SK-N-SH treated with all-trans-retinoic acid at 6 μM for 48 hours (cell line): Measurements from ENCODE around the gene MSL3.

Experiments used
- ATAC-seq: fragments of 200-7000 bp; cut with Tn5 transposase; 3 replicates; pipeline ENCODE4 v1.9.1; 2020; ENCODE audit warnings: mild to moderate bottlenecking, moderate library complexity
- ARNTL ChIP-seq: fragments of 450-650 bp; formaldehyde crosslinking; IDR thresholded peaks from 2 replicates; pipeline ENCODE4 v1.5.0; 2020; ENCODE audit warnings: low read depth, mild to moderate bottlenecking, moderate library complexity, borderline replicate concordance
- BACH2 ChIP-seq: fragments of 250-450 bp; sonication (Bioruptor Pico); IDR thresholded peaks from 2 replicates; pipeline ENCODE4 v1.9.0; 2021; ENCODE audit warnings: mild to moderate bottlenecking, borderline replicate concordance
- CREB5 ChIP-seq: fragments of 250-450 bp; sonication (Bioruptor Pico); IDR thresholded peaks from 2 replicates; pipeline ENCODE4 v1.5.1; 2020; ENCODE audit warnings: low read depth, mild to moderate bottlenecking, moderate library complexity
- CSRNP3 ChIP-seq: fragments of 250-450 bp; sonication (Bioruptor Pico); IDR thresholded peaks from 2 replicates; pipeline ENCODE4 v1.5.1; 2021; ENCODE audit warnings: mild to moderate bottlenecking, moderate library complexity
- ESRRG ChIP-seq: fragments of 250-450 bp; sonication (Bioruptor Pico); IDR thresholded peaks from 2 replicates; pipeline ENCODE4 v1.6.1; 2021; ENCODE audit warnings: mild to moderate bottlenecking
- ISL1 ChIP-seq: fragments of 250-450 bp; sonication (Bioruptor Pico); IDR thresholded peaks from 2 replicates; pipeline ENCODE4 v2.1.2; 2022; ENCODE audit warnings: mild to moderate bottlenecking, moderate library complexity
- OSR1 ChIP-seq: fragments of 250-450 bp; sonication (Bioruptor Pico); IDR thresholded peaks from 2 replicates; pipeline ENCODE4 v1.8.0; 2022; ENCODE audit warnings: moderate library complexity, mild to moderate bottlenecking, inconsistent platforms
- PATZ1 ChIP-seq: fragments of 250-450 bp; sonication (Bioruptor Pico); IDR thresholded peaks from 2 replicates; pipeline ENCODE4 v1.8.0; 2020; ENCODE audit warnings: mild to moderate bottlenecking, moderate library complexity, borderline replicate concordance
- POU6F1 ChIP-seq: fragments of 250-450 bp; sonication (Bioruptor Pico); IDR thresholded peaks from 2 replicates; pipeline ENCODE4 v1.8.0; 2021; ENCODE audit warnings: low read depth, mild to moderate bottlenecking, moderate library complexity, borderline replicate concordance
- PPARA ChIP-seq: fragments of 250-450 bp; sonication (Bioruptor Pico); IDR thresholded peaks from 2 replicates; pipeline ENCODE4 v1.5.0; 2020; ENCODE audit warnings: mild to moderate bottlenecking, borderline replicate concordance
- RARB ChIP-seq: fragments of 250-450 bp; sonication (Bioruptor Pico); IDR thresholded peaks from 2 replicates; pipeline ENCODE4 v1.8.0; 2021; ENCODE audit warnings: mild to moderate bottlenecking, moderate library complexity
- SNAI2 ChIP-seq: fragments of 250-450 bp; sonication (Bioruptor Pico); IDR thresholded peaks from 2 replicates; pipeline ENCODE4 v1.5.0; 2020; ENCODE audit warnings: mild to moderate bottlenecking, moderate library complexity
- TCF4 ChIP-seq: fragments of 250-450 bp; sonication (Bioruptor Pico); IDR thresholded peaks from 2 replicates; pipeline ENCODE4 v1.8.0; 2021; ENCODE audit warnings: mild to moderate bottlenecking, moderate library complexity, borderline replicate concordance
- TOX ChIP-seq: fragments of 250-450 bp; sonication (Bioruptor Pico); IDR thresholded peaks from 2 replicates; pipeline ENCODE4 v1.8.0; 2021; ENCODE audit warnings: mild to moderate bottlenecking, moderate library complexity, borderline replicate concordance
- TSHZ2 ChIP-seq: fragments of 250-450 bp; sonication (Bioruptor Pico); IDR thresholded peaks from 2 replicates; pipeline ENCODE4 v1.5.0; 2020; ENCODE audit warnings: mild to moderate bottlenecking, moderate library complexity
- ZC3H10 ChIP-seq: fragments of 250-450 bp; sonication (Bioruptor Pico); IDR thresholded peaks from 2 replicates; pipeline ENCODE4 v1.5.1; 2021; ENCODE audit warnings: mild to moderate bottlenecking, moderate library complexity
- ZFP3 ChIP-seq: fragments of 250-450 bp; sonication (Bioruptor Pico); IDR thresholded peaks from 2 replicates; pipeline ENCODE4 v1.5.0; 2020; ENCODE audit warnings: mild to moderate bottlenecking, moderate library complexity
- ZFP30 ChIP-seq: fragments of 450-650 bp; formaldehyde crosslinking; IDR thresholded peaks from 2 replicates; pipeline ENCODE4 v1.5.0; 2022; ENCODE audit warnings: mild to moderate bottlenecking, moderate library complexity
- ZNF70 ChIP-seq: fragments of 450-650 bp; formaldehyde crosslinking; IDR thresholded peaks from 2 replicates; pipeline ENCODE4 v1.5.0; 2020; ENCODE audit warnings: mild to moderate bottlenecking, moderate library complexity
- ZNF8 ChIP-seq: fragments of 450-650 bp; formaldehyde crosslinking; IDR thresholded peaks from 2 replicates; pipeline ENCODE4 v1.5.0; 2020; ENCODE audit warnings: mild to moderate bottlenecking, moderate library complexity

The MSL3 gene

GRCh38 chrX:11787564-11787963 is 29.5 kb downstream of the MSL3 start:
- peak; percentile 87 for ATAC-seq
- TF ChIP-seq ISL1 (CRISPR knock-in tag) (no peak), ZFP3 (no peak), ESRRG (no peak), CREB5 (CRISPR knock-in tag) (no peak), PPARA (CRISPR knock-in tag) (no peak), CSRNP3 (CRISPR knock-in tag) (no peak), BACH2 (no peak), ZFP30 (CRISPR knock-in tag) (no peak), SNAI2 (CRISPR knock-in tag) (no peak), TOX (CRISPR knock-in tag) (no peak), ZNF70 (CRISPR knock-in tag) (no peak), TSHZ2 (CRISPR knock-in tag) (no peak), PATZ1 (CRISPR knock-in tag) (no peak), POU6F1 (CRISPR knock-in tag) (no peak), ARNTL (CRISPR knock-in tag) (no peak), ZNF8 (CRISPR knock-in tag) (no peak), RARB (CRISPR knock-in tag) (no peak), ZC3H10 (CRISPR knock-in tag) (no peak)

GRCh38 chrX:11789809-11790208 is 31.8 kb downstream of the MSL3 start:
- ATAC-seq, result no peak
- no peak for TF ChIP-seq TCF4 (CRISPR knock-in tag)
- no peak for TF ChIP-seq POU6F1 (CRISPR knock-in tag)
- TF ChIP-seq ARNTL (CRISPR knock-in tag), result no peak
- no peak for TF ChIP-seq PATZ1 (CRISPR knock-in tag)
- TF ChIP-seq PPARA (CRISPR knock-in tag), result no peak
- no peak for TF ChIP-seq CREB5 (CRISPR knock-in tag)
- TF ChIP-seq ZFP3, result no peak
- TF ChIP-seq ZNF70 (CRISPR knock-in tag), result no peak
- TF ChIP-seq TSHZ2 (CRISPR knock-in tag), result no peak
- TF ChIP-seq TOX (CRISPR knock-in tag), result no peak
- no peak for TF ChIP-seq SNAI2 (CRISPR knock-in tag)
- TF ChIP-seq ZNF8 (CRISPR knock-in tag), result no peak
- no peak for TF ChIP-seq ZC3H10 (CRISPR knock-in tag)
- TF ChIP-seq ISL1 (CRISPR knock-in tag), result no peak
- no peak for TF ChIP-seq ESRRG
- no peak for TF ChIP-seq OSR1
